H9 (cell line): Measurements from ENCODE around the gene CCDC192. TPM values are rescaled to one million over a fixed set of nuclear protein-coding genes. Genes with fewer than 3 reads are reported as not detected.

Experiments
- DNase-seq: peaks from one replicate; pipeline ENCODE4 v3.0.0-alpha.2; 2017
- H2AFZ ChIP-seq: one replicate; pipeline ENCODE4 v1.6.1; 2013; ENCODE audit warnings: mild to moderate bottlenecking, low read length, control low read depth, moderate library complexity
- H2AK5ac ChIP-seq: 2 replicates; pipeline ENCODE4 v1.6.1; 2013; ENCODE audit warnings: low read length, control low read depth, mixed read lengths; ENCODE audit not compliant: insufficient read length
- H2BK120ac ChIP-seq: one replicate; pipeline ENCODE4 v1.6.1; 2013; ENCODE audit warnings: low read depth, mild to moderate bottlenecking, low read length, control low read depth, inconsistent platforms; ENCODE audit not compliant: poor library complexity, severe bottlenecking
- H2BK12ac ChIP-seq: 2 replicates; pipeline ENCODE4 v1.6.1; 2013; ENCODE audit warnings: low read length, control low read depth, mixed read lengths, low read depth; ENCODE audit not compliant: insufficient read length
- H2BK15ac ChIP-seq: 2 replicates; pipeline ENCODE4 v1.6.1; 2013; ENCODE audit warnings: low read depth, low read length, control low read depth
- H2BK20ac ChIP-seq: one replicate; pipeline ENCODE4 v1.6.1; 2013; ENCODE audit warnings: low read depth, mild to moderate bottlenecking, low read length, control low read depth, inconsistent platforms; ENCODE audit not compliant: poor library complexity, severe bottlenecking
- H2BK5ac ChIP-seq: 2 replicates; pipeline ENCODE4 v1.6.1; 2013; ENCODE audit warnings: low read length, control low read depth, mixed read lengths; ENCODE audit not compliant: insufficient read length
- H3K14ac ChIP-seq: 2 replicates; pipeline ENCODE4 v1.6.1; 2013; ENCODE audit warnings: low read length, control low read depth; ENCODE audit not compliant: insufficient read depth
- H3K18ac ChIP-seq: 2 replicates; pipeline ENCODE4 v1.6.1; 2013; ENCODE audit warnings: low read depth, mild to moderate bottlenecking, mixed read lengths, low read length, control low read depth; ENCODE audit not compliant: insufficient read length
- H3K23ac ChIP-seq: 2 replicates; pipeline ENCODE4 v1.6.1; 2013; ENCODE audit warnings: low read length, control low read depth, mixed read lengths, low read depth; ENCODE audit not compliant: insufficient read length
- H3K23me2 ChIP-seq: 2 replicates; pipeline ENCODE4 v1.6.1; 2013; ENCODE audit warnings: low read depth, mild to moderate bottlenecking, mixed read lengths, low read length, control low read depth; ENCODE audit not compliant: insufficient read length, poor library complexity, severe bottlenecking
- H3K27ac ChIP-seq: 2 replicates; pipeline ENCODE4 v1.5.1; 2013; ENCODE audit warnings: low read length, control low read depth, mixed read lengths, low read depth; ENCODE audit not compliant: insufficient read length
- H3K27me3 ChIP-seq: 2 replicates; pipeline ENCODE4 v1.6.1; 2013; ENCODE audit warnings: low read length, control low read depth, inconsistent platforms; ENCODE audit not compliant: insufficient read depth
- H3K4ac ChIP-seq: 2 replicates; pipeline ENCODE4 v1.6.1; 2013; ENCODE audit warnings: low read depth, mild to moderate bottlenecking, control low read depth, inconsistent platforms, low read length, moderate library complexity
- H3K4me1 ChIP-seq: 2 replicates; pipeline ENCODE4 v1.6.1; 2013; ENCODE audit warnings: low read length, control low read depth, inconsistent platforms; ENCODE audit not compliant: insufficient read depth
- H3K4me2 ChIP-seq: 2 replicates; pipeline ENCODE4 v1.6.1; 2013; ENCODE audit warnings: low read length, control low read depth, mixed read lengths; ENCODE audit not compliant: insufficient read length, insufficient read depth
- H3K56ac ChIP-seq: 2 replicates; pipeline ENCODE4 v1.6.1; 2013; ENCODE audit warnings: low read depth, mild to moderate bottlenecking, mixed read lengths, low read length, control low read depth; ENCODE audit not compliant: insufficient read length
- H3K79me1 ChIP-seq: 2 replicates; pipeline ENCODE4 v1.6.1; 2013; ENCODE audit warnings: low read depth, mild to moderate bottlenecking, moderate library complexity, low read length, control low read depth, inconsistent platforms; ENCODE audit not compliant: insufficient read depth, poor library complexity, severe bottlenecking
- H3K79me2 ChIP-seq: 2 replicates; pipeline ENCODE4 v1.6.1; 2013; ENCODE audit warnings: low read length, control low read depth, inconsistent platforms; ENCODE audit not compliant: insufficient read depth
- H3K9ac ChIP-seq: 2 replicates; pipeline ENCODE4 v1.6.1; 2013; ENCODE audit warnings: low read length, control low read depth, mixed read lengths; ENCODE audit not compliant: insufficient read length; ENCODE audit errors: extremely low read depth
- H3K9me3 ChIP-seq: one replicate; pipeline ENCODE4 v1.6.1; 2013; ENCODE audit warnings: low read depth, low read length, inconsistent platforms; ENCODE audit not compliant: control insufficient read depth
- H3T11ph ChIP-seq: one replicate; pipeline ENCODE4 v1.6.1; 2013; ENCODE audit warnings: mild to moderate bottlenecking, low read length, control low read depth, inconsistent platforms
- H4K20me1 ChIP-seq: one replicate; pipeline ENCODE4 v1.6.1; 2013; ENCODE audit not compliant: control insufficient read depth, insufficient read length, insufficient read depth
- H4K5ac ChIP-seq: 2 replicates; pipeline ENCODE4 v1.6.1; 2013; ENCODE audit warnings: low read depth, mild to moderate bottlenecking, mixed read lengths, low read length, control low read depth; ENCODE audit not compliant: insufficient read length
- H4K8ac ChIP-seq: replicated peaks from 2 replicates; pipeline ENCODE4 v1.6.1; 2013; ENCODE audit warnings: low read length, control low read depth, mixed read lengths, low read depth; ENCODE audit not compliant: insufficient read length
- H4K91ac ChIP-seq: 2 replicates; pipeline ENCODE4 v1.6.1; 2013; ENCODE audit warnings: low read depth, mild to moderate bottlenecking, moderate library complexity, mixed read lengths, low read length, control low read depth; ENCODE audit not compliant: insufficient read length
- H3K27ac Mint-ChIP-seq, 3 experiments: 2 replicates in 2 of 3; 3 replicates in 1 of 3; pipeline ENCODE4 v1.8.0; 2020 to 2021; ENCODE audit warnings: mixed read lengths in 3 of 3, mild to moderate bottlenecking in 1 of 3, moderate library complexity in 1 of 3
- H3K27me3 Mint-ChIP-seq: 2 replicates; pipeline ENCODE4 v1.8.0; 2021; ENCODE audit warnings: low read depth, mild to moderate bottlenecking, moderate library complexity, mixed read lengths
- H3K36me3 Mint-ChIP-seq, 3 experiments: 2 replicates in 2 of 3; 3 replicates in 1 of 3; pipeline ENCODE4 v1.8.0; 2020 to 2021; ENCODE audit warnings: low read depth in 3 of 3, mixed read lengths in 3 of 3; ENCODE audit not compliant: insufficient read depth in 1 of 3
- H3K4me1 Mint-ChIP-seq, 2 experiments: 2 replicates each; pipeline ENCODE4 v1.8.0; 2020; ENCODE audit warnings: mixed read lengths in 2 of 2
- H3K4me3 Mint-ChIP-seq, 2 experiments: 2 replicates in 1 of 2; 3 replicates in 1 of 2; pipeline ENCODE4 v1.8.0; 2020 to 2021; ENCODE audit warnings: mild to moderate bottlenecking in 2 of 2, mixed read lengths in 2 of 2, moderate library complexity in 1 of 2
- H3K9me3 Mint-ChIP-seq, 2 experiments: 2 replicates in 1 of 2; 3 replicates in 1 of 2; pipeline ENCODE4 v1.8.0; 2020; ENCODE audit warnings: mild to moderate bottlenecking in 2 of 2, mixed read lengths in 2 of 2, moderate library complexity in 1 of 2
- total RNA-seq: library from RNA; stranded (reverse); gene quantifications from 2 replicates; pipeline ENCODE4 v1.2.1, GENCODE V29; 2021
- TF ChIP-seq, protein P1 (sequence below): fragments of 200-600 bp; sonication (generic); conservative IDR thresholded peaks from 3 replicates; pipeline ENCODE4 v1.8.0; 2021; ENCODE audit warnings: antibody characterized with exemption, mild to moderate bottlenecking

CCDC192 gene
- total RNA-seq, 1 experiment from 2014 or later = not detected

- Mint-ChIP-seq H3K4me1 (peaks cover 6 to 8% of the 10 kb centered on the region in 2 experiments), H3K36me3 (no peaks in the 10 kb centered on the region; a peak in 2 of 7 replicates), H3K27me3 (no peaks in the 10 kb centered on the region; the same call in 1 of the 2 replicates), H3K4me3 (no peak overlapping the region), H3K27ac (no peak overlapping the region), H3K9me3 (peaks cover 2 to 3% of the 10 kb centered on the region in 2 experiments; a peak in 1 of 5 replicates)
- TF ChIP-seq, protein P1, sequence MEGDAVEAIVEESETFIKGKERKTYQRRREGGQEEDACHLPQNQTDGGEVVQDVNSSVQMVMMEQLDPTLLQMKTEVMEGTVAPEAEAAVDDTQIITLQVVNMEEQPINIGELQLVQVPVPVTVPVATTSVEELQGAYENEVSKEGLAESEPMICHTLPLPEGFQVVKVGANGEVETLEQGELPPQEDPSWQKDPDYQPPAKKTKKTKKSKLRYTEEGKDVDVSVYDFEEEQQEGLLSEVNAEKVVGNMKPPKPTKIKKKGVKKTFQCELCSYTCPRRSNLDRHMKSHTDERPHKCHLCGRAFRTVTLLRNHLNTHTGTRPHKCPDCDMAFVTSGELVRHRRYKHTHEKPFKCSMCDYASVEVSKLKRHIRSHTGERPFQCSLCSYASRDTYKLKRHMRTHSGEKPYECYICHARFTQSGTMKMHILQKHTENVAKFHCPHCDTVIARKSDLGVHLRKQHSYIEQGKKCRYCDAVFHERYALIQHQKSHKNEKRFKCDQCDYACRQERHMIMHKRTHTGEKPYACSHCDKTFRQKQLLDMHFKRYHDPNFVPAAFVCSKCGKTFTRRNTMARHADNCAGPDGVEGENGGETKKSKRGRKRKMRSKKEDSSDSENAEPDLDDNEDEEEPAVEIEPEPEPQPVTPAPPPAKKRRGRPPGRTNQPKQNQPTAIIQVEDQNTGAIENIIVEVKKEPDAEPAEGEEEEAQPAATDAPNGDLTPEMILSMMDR = no peak
- Histone ChIP-seq H2AK5ac (no peak overlapping the region), H2BK12ac (no peak overlapping the region), H4K5ac (no peak overlapping the region), H3T11ph (no peak overlapping the region), H3K23me2 (no peaks in the 10 kb centered on the region), H2BK20ac (no peak overlapping the region), H3K23ac (no peak overlapping the region), H4K8ac (no peak overlapping the region), H2BK120ac (no peak overlapping the region), H2BK15ac (no peak overlapping the region), H3K27me3 (no peaks in the 10 kb centered on the region), H3K18ac (no peak overlapping the region), H3K4me2 (no peak overlapping the region), H3K9ac (no peak overlapping the region), H3K27ac (no peak overlapping the region), H3K4ac (no peak overlapping the region), H3K56ac (no peak overlapping the region), H4K20me1 (no peaks in the 10 kb centered on the region), H3K4me1 (no peaks in the 10 kb centered on the region), H4K91ac (no peak overlapping the region), H2BK5ac (no peak overlapping the region), H3K79me1 (no peaks in the 10 kb centered on the region), H3K9me3 (no peaks in the 10 kb centered on the region), H3K79me2 (no peaks in the 10 kb centered on the region), H2AFZ (no peak overlapping the region), H3K14ac (no peak overlapping the region)
- DNase-seq = no peak
Observed at GRCh38 chr5:127796211-127796610, 93.0 kb downstream of the CCDC192 start.
